Activated CD8-positive, alpha-beta memory T cell treated with anti-CD3 and anti-CD28 coated beads, Interleukin-2, amount 50 U/mL, for 4 hours (primary cell): ENCODE results near the gene BSCL2.
"Not testable (repeated sequence)": the region's sequence is repeated elsewhere in the genome, so short reads cannot be mapped to it uniquely, and the experiment has no call there.

ENCODE experiments used
- DNase-seq: peaks from one replicate; pipeline ENCODE4 v3.0.0-alpha.2; 2020

BSCL2 gene

DNA sequence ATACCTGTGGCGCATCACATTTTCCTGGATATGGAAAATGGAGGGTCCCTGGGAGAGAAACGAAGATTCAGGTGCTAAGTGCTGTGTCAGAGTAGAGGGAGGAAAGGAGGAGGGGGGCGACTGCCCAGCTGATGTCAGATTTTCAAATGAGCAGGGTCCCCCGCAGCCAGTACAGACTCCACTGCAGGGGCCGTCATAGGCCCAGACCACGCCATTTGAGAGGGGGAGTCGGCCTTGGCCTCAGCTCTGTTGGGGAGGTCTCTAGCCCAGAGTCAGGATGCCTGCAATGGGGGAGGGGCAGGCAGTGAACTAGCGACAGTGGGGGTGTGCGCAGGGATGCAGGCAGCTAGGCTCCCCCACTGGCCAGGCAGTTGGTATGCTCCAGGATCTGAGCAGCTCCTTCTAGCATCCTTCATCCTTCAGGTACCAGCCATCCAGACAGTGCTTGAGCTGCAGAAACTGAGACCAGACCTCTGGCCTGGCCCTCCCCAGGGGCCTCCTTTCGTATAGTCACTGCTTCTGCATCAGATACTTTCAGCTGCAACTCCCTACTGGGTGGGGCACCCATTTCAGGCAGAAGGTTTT, at the start of gene BSCL2, which contains the start of gene GNG3:
Gene BSCL2, minus strand, starts transcription at position 148 of the 585 bp plus-strand sequence. CDS start 229 bp downstream, outside the sequence.
Gene GNG3, plus strand, starts transcription at position 400 of the 585 bp plus-strand sequence. CDS start 620 bp downstream, outside the sequence.
- DNase-seq, result no peak

DNA sequence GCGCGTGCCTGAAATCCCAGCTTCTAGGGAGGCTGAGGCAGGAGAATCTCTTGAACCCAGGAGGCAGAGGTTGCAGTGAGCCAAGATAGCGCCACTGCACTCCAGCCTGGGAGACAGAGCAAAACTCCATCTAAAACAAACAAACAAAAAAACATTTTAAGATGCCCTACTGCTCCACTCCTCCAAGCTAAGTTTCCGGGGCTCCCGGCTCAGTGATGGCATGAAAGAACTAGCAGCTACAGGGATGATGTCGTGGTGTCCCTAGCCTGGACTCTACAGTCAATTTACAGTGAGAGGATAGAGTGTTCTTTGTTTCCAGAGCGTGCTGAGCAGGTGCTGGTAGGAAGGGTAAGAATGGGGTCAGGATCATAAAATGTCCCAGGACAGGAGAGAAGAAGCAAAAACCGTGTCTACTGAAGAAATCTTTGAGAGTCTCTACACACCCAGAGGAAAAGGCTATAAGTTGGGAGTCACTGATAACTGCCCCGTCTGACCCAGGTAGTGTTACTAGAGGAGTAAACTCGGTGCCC, 47.9 kb upstream of the BSCL2 start:
- no peak for DNase-seq

DNA sequence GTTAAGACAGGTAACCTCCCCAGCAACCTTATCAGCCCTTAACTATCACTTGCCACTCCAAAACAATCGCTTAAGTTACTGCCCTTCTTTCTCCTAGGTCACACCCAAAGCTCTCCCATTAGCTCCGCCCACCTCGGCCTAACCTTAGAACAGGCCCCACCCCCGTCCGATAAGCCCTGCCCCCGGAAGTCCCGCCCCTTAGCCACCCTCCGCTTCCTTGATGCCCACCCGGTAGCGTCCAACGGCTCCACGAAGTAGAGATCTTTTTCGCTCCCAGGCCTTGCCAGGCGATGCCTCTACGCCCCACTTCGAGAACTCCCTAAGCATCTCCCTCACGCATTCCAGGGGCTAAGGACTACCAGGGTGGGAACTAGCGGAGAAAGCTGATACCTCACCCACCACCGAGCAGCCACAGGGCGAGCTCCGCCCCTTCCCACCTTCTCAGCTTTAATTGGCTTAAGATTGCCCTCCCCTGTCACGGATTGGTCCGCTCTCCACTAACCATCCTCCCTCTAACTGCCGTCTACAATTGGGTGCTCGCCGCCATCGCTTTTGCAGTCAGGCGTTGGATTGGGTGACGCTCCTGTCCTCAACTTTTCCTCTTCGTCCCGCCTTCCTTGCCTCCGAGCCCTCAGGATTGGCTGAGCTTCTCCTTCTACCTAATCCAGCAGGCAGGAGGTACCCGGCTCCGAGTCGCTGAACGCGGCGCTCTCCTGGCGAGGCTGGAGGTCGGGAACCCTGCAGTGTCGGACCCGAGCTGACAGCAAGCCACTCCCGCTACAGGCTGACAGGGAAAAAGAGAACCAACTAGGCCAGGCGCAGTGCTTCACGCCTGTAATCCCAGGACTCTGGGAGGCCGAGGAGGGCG, 46.7 kb upstream of the BSCL2 start, which contains the start of gene ZBTB3:
Gene ZBTB3, minus strand, starts transcription at position 425 of the 868 bp plus-strand sequence. CDS start 496 bp downstream, outside the sequence.
- DNase-seq, result peak; percentile 93

DNA sequence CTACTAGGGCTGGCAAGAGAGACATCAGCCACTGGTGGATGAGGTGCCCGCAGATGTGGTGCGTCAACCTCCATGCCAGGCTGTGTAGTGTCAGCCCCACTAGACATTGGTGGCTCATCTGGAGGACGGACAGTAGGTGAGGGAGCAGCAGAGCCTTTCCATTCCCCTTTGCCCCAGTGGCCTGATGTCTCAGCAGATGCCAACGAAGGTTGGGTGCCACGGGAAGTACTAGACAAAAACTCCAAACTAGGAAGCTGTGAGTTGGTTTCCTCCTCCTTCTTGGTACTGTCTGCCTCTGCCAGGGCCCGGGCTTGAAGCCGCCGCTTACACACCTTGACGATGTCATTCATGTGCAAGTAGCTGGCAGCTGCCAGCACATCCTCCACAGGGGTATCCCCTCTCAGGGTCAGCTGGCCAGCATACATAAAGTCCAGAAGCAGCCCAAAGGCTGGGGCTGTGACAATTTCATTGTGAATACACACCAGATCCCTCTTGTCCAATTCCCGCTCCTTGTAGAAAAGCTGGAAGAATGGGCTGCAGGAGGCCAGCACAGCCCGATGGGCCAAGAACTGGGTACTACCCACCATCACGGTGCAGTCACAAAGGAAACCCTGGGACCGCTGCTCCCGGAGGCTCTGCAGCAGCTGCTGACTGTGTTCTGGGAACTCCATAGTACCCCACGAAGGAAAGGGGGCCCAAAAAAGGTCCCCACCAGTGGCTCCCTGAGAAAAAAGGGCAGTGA, 45.9 kb upstream of the BSCL2 start:
- DNase-seq, result no peak

DNA sequence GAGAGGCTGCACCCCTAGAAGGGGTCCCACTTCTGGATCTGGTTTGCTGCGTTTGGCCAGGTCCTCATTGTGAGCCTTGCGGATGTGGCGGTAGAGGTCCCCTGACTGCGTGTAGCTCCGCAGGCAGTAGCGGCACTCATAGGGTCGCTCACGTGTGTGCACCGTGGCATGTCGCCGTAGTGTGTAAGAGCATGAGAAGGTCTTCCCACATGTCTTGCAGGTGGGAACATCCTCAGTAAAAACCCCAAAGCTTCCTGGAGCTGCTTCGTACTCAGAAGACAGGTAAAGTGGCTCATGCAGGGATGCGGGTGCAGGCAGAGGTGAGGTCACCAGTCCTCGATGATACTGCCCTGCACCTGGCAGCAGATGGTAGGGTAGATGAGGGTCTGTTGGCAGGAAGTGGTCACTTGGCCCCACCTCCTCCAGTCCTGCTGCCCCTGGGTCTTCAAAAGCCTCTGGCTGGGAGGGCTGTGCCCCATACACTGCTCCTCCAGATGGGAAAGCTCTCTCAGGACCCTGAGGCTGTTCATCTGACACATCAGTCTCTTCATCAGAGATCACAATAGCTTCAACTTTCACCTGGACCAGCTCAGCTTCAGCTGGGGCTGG, 45.1 kb upstream of the BSCL2 start:
- no peak for DNase-seq

DNA sequence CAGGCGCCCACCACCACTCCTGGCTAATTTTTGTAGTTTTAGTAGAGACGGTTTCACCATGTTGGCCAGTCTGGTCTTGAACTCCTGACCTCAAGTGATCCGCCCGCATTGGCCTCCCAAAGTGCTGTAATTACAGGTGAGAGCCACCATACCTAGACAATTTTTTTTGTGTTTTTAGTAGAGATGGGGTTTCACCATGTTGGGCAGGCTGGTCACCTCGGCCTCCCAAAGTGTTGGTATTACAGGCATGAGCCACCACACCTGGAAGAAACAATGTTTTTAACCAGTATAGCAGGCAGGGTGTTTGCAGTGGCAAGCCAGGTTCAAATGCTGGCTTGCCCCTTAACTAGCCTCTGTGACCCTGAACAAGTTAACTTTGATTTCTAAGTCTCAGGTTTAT, 42.7 kb upstream of the BSCL2 start:
- DNase-seq, result not testable (repeated sequence)

DNA sequence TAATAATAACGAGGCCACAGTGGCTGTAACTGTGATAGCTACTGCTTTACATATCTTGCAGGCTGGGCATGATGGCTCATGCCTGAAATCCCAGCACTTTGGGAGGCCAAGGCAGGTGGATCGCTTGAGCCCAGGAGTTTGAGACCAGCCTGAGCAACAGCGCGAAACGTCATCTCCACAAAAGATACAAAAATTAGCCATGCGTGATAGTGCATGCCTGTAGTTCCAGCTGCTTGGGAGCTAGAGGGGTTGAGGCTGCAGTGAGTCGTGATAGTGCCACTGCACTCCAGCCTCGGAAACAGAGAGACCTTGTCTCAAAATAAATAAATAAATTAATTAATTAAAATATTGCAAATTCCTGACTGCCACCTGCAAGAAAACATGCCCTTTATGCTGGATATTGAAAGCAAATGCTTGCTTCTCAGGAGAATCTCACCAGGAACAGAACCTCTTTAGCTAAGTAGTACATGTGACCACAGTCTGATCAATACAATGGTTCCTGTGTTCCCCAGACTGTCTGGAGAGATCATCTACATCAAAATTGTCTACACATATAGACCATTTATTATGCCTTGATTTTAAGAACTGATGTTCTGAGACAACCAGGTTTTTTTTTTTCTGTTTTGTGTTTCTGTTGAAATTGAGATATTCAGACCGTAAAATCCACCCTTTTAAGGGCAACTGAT, 40.4 kb upstream of the BSCL2 start:
- no peak for DNase-seq

DNA sequence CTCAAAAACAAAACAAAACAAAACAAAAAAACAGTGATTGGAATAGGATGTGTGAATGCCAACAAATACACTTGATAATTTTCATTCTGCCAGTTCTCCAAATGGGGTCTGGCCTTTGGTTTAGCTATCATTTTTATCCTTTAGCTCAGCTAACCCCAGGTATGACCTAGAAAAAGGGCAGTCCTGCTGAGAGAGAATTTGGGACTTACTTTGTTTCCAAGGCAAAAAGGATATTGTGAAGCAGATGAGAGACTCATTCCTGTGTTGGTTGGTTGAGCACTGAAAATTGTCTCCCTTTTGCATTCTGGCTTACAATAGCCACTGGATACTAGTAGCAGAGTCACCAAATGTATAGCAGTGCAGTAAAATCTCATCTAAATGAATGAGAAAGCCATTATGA, 30.0 kb upstream of the BSCL2 start:
- no peak for DNase-seq

DNA sequence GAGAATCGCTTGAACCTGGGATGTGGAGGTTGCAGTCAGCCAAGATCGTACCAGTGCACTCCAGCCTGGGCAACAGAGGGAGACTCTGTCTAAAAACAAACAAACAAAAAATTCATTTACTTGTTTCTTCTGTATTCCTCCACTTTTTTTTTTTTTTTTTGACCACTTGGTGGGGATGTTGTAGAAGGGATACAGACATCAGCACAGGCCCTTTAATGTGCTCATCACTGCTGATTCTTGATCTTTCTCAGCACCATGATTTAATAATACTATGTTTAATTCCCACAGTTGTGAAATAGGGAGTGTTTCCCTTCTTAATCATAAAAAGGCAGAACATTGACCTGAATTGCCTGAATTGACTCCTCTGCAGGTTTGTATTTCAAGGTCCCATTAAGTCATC, 25.6 kb upstream of the BSCL2 start:
- no peak for DNase-seq

DNA sequence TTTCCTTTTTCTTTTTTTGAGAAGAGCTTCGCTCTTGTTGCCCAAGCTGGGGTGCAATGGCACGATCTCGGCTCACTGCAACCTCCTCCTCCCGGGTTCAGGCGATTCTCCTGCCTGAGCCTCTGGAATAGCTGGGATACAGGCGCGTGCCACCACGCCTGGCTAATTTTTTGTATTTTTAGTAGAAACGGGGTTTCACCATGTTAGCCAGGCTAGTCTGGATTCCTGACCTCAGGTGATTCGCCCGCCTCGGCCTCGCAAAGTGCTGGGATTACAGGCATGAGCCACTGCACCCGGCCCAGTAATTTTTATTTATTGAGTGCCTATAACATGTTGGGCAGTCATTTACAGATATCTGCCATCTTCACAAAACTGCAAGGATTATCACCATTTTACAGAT, 22.9 kb upstream of the BSCL2 start:
- DNase-seq, result not testable (repeated sequence)

DNA sequence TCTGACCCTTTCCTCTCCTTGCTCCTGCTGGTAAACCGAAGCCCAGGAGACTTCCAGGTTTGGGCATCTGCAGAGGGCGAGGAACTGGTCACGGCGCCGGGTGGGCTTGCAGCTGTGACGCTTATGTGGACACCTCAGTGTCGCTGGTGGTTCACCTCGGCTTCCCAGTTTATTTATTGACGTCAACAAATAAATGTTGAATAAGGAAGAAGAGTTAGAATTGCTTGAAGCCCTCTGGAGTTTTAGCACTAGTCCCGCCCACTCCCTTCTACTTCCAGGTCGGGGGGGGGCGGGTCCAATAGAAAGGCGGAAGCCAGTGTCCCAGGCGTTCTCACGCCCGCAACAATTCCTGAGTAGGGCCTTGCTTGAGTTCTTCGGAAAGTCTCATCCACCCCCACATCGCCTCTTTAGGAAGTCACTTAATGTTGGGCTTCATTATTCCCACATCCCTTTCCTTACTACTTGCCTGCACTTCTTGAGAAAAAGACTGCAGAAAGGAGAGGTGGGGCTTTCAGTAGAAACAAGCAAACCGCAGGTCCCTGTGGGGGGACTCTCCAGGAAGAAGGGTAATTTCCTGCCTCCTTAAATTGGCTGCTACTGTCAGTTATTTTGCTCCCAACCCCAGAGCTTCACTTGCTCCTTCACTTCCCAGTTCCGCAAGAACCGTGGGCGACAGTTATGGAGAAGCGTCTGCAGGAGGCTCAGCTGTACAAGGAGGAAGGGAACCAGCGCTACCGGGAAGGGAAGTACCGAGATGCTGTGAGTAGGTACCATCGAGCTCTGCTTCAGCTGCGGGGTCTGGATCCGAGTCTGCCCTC, 21.2 kb upstream of the BSCL2 start, which contains the start of gene TTC9C:
Gene TTC9C, plus strand, starts transcription at position 316 of the 818 bp plus-strand sequence. Its CDS starts 363 bp downstream, at position 679.
- peak; percentile 80 for DNase-seq

DNA sequence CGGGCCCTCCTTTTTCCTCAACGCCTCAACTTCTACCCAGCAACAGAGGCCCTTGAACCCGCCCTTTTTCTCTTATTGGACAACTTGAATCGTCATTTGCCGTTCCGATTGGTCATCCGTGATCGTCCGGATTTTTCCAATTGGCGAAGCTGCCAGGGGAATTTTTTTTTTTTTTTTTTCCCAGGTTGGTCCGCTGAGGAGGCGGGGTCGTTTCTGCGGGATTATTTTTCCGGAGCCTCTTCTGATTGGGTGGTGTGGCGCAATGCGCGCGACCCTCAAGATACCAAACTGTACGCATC, 20.6 kb upstream of the BSCL2 start:
- peak; percentile 73 for DNase-seq

DNA sequence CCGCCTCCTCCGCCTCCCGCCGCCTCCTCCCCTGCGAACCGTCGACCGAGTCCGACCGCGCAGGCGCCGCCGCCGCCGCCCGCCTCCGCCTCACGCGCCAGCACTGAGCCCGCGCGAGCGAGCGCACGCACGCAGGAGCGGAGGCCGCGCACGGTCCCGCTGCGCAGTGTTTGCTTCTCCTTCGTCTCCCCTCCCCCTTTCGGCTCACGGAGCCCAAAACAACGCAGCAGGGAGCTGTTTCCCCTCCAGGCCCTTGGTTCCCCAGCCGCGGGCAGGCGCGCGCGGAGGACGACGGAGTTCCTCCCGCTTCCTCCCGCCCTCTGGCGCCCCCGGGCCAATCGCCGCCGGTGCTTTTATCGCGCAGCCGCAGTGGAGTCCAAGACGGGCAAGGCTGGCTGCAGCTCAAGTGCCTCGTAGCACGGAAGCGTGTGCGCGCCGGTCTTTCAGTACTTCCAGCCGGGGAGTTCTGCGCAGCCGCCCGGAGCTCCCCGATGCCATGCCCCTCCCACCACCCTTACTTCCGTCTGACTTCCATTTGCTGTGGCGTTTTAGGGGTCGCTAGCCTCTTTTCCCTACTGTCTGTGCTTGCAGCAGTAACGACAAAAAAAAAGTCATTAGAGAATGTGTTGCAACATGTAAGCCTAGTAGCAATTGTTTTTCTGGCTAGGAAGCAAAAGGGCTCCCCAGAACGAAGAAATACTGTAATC, 20.1 kb upstream of the BSCL2 start, which contains the start of gene HNRNPUL2:
Gene HNRNPUL2, minus strand, starts transcription at position 293 of the 707 bp plus-strand sequence. CDS start 301 bp downstream, outside the sequence.
- DNase-seq, result peak; percentile 97

DNA sequence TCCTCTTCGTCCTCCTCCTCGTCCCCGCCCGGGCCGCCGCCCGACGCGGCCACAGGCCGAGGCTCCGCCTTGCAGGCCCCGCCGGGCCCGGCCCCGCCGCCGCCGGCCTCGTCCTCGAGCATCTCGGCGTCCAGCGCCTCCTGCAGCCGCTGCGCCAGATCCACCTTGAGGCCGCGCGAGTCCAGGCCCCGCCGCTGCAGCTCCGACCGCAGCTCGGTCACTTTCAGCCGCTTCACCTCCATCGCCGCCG, 19.6 kb upstream of the BSCL2 start:
- DNase-seq, result no peak

DNA sequence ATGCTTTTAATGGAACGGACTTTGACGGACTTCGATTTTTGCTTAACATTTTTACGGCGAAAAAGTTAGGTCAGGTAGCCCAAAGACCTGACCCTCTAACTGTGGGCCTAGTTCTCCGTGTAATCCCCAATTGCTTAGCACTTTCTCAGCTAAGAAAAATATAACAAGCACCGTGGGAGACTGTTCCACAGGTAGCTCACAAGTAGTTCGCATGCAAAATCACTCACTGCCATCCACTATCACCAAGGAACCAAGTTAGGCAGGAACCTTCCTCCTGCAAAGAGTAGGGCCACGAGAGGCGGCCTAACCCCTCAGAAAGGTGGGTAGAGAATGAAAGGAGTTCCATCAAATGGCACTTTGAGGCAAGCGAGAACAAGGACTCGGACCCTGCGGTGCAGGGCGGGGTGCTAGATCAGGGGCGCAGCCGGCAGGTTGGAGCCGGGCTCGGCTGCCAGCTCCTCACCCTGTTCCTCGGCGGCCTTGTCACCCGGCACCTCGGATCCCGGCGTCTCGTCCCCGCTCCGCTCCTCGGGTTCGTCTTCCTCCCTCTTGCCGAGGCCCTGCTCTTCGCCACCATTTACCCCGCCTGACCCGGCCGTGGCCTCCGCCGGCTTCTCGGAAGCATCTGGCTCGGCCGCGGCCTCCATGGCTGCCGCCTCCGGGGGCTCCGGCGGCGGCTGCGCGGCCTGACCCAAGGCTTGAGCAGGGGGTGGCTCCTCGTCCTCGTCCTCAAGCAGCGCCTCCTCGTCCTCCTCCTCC, 19.1 kb upstream of the BSCL2 start:
- no peak for DNase-seq

DNA sequence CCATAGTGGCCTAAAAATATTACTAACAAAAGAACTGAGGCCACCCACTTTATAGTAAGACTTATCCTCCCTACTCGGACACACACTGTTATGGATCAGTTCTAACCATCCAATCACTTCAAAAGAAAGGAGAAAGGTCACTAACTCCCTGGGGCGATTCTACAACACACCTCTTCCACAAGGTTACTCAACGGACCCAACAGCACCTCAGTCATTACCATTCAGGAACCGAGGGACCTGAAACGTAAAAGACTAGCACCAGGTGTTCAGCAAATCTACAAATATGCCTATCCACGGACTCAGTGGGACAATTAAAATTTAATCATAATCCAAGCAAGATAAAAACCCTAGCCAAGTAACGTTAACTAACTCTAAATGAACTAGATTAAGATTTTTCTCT, 18.4 kb upstream of the BSCL2 start:
- no peak for DNase-seq

DNA sequence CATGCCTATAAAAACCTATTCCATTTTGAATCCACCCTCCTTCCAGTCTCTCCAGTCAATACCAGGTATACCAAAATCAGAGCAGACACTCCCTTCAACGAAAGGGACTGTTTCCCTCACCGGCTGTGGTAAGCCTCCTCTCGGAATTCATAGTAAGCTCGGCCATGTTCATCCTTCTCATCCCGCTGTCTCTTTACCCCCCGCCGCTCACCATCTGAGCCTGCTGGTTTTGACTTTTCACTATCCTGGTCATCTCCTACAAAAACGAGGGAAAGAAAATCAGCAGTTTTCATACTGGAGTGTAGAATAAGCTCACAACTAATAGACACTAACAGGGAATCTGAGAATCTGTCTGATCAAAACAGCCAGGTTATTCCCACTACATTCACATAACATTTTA, 16.9 kb upstream of the BSCL2 start:
- DNase-seq, result no peak

DNA sequence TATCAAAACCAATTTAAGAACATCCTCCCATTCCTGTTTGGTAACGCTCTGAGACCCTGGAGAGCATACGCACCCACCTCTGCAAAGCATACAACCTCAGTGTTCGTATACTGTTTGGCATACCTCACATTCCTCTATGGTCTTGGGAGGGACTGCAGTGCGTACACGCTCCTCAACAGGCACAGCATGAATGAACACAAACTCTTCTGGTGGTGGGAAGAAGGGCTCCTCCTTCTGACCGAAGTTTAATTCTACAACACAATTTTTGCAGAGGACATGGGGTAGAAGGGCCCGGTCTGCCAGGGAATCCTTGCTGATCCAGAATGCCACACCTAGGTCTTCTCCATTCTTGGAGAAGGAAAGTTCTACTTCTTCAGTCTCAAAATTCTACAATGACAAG, 14.8 kb upstream of the BSCL2 start:
- no peak for DNase-seq

DNA sequence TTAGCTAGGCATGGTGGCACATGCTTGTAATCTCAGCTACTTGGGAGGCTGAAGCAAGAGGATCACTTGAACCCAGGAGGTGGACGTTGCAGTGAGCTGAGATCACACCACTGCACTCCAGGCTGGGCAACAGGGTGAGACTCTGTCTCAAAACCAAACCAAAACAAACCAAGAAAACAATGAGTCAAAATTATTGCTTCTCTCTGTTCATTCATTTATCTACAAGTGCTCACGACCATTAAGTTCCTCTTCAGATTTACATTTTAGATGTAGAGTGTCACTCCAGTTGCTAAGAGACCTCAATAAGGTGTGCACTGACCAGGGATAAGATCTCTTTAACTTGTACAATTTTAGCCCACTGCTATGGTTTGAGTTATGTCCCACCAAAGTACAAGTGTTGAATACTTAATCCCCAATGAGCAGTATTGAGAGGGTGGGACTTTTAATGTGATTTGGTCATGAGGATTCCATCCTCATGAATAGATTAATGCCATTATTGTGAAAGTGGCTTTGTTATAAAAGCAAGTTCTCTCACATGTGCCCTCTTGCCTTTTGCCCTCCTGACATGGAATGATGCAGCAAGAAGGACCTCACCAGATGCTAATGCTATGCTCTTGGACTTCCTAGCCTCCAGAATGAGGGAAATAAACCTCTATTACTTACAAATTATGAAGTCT, 12.2 kb upstream of the BSCL2 start:
- DNase-seq, result no peak
